WI38 (cell line): ENCODE measurements around the gene SUV39H1.

Experiments used
- H3K4me3 ChIP-seq: 2 replicates; pipeline ENCODE4 v1.5.1; 2011; ENCODE audit warnings: low read depth, mild to moderate bottlenecking, control low read depth, low read length
- TF ChIP-seq, protein P1 (sequence below): IDR thresholded peaks from 2 replicates; pipeline ENCODE4 v1.5.1; 2012; ENCODE audit warnings: low read depth, mild to moderate bottlenecking, control low read depth, low read length

The SUV39H1 gene

DNA sequence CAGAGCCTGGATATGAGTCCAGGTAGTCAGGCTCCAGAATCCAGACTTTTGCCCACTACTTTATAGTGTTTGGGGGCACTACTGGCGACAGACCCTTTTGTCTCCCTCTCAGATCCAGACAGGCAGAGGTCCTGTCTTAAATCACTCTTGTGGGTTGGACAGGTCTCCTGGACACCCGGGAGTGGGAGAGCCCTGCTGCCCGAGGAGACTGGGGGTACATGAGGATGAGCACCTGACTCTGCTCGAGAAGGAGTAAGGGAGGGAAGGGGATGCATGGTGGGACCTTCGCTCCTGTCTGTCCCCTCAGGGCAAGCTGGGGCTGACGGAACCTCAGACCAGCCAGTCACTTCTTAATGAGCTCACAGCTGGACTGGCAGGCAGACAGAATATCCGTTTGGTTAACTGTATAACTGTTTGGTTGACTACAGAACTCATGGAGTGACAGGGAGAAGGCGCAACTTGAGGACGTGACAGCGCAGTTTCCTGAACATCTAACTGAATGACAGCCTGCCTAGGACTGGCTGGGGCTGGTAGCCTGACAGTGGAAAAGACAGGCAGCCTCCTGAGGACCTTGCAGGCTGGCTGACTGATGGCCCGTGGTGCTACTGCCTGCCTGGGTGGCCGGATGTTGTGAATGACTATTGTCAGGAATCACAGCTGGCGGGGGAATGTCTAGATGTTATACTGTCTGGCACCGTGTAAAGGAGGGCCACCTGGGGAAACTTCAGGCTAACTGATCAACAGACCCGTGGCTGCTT, 1.6 kb upstream of the SUV39H1 start:
- TF ChIP-seq, protein P1, sequence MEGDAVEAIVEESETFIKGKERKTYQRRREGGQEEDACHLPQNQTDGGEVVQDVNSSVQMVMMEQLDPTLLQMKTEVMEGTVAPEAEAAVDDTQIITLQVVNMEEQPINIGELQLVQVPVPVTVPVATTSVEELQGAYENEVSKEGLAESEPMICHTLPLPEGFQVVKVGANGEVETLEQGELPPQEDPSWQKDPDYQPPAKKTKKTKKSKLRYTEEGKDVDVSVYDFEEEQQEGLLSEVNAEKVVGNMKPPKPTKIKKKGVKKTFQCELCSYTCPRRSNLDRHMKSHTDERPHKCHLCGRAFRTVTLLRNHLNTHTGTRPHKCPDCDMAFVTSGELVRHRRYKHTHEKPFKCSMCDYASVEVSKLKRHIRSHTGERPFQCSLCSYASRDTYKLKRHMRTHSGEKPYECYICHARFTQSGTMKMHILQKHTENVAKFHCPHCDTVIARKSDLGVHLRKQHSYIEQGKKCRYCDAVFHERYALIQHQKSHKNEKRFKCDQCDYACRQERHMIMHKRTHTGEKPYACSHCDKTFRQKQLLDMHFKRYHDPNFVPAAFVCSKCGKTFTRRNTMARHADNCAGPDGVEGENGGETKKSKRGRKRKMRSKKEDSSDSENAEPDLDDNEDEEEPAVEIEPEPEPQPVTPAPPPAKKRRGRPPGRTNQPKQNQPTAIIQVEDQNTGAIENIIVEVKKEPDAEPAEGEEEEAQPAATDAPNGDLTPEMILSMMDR, result no peak
- no peak overlapping the region for H3K4me3 ChIP-seq

DNA sequence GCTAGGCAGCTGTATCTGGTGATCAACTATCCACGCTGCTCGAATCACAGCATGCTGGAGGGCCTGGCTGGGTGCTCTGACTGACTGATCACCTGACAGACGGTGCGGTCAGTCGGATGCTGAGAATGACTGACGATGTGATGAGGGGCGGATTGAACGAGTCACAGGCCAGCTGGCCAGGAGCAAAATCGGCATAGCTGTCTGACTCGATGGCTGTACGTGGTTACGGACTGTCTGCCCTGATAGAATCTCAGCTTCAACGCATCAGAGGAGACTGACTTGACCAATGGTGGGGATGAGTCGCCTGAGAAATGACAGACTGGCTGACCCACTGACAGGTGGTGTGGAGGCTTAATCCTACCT, 1.0 kb upstream of the SUV39H1 start:
- H3K4me3 ChIP-seq, result peak overlapping the region; percentile 67
- TF ChIP-seq, protein P1, result no peak

DNA sequence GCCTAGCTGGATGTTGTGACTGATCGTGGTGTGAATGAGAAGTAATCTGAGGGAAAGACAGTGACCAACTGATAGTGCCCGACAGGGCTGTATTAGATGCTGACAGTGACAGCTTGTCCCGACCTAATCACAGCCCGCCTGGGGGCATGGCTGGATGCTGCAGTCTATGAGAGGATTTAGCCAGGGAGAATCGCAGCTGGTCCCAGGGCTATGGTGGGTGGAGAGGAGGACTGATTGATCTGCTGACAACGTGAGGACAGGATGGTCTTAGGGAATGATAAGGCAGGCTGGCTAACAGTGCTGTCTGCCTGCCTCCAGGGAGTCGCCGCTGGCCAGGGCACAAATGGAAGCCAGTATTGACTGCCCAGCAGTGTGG, 621 bp upstream of the SUV39H1 start:
- H3K4me3 ChIP-seq, result peak overlapping the region; percentile 67
- TF ChIP-seq, protein P1, result no peak

DNA sequence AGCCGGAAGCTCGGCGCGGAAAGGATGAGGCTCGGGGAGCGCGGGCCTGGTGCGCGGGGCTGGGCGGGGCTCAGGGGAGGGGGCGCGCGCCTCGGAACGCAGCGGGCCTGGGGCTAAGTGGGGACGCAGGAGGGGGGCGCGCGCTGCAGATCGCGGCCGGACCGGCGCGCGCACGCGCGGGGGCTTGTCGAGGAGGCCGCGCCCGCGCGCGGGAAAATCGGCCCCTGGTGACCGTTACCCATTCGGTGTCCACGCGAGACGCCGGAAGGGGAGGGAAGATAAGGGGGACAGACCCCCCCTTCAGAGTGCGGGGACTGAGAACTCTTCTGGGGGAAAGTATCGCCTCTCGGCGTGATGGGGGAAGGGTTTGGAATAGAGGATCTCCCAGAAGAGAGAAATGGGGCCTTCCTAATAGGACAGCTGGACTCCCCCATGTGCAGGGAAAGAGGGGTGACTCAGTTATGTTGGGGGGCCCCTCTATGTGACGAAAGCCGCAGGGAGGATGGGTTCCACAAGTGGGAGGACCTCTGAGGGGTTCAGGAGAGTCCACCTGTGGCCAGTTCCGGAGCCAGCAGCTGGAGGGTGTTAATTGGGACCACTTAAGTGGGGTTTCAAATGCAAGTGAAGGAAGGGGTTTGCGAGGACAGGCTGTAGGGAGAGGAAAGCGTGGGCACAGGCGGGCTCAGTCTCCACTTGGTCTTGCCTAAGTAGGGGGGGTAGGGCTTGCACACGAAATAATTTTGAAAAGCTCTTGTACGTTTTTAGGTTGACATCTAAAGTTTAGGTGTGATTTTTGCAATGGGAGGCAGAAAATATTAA, 584 bp downstream of the SUV39H1 start:
- peak overlapping the region; percentile 67 for H3K4me3 ChIP-seq
- TF ChIP-seq, protein P1, result no peak

DNA sequence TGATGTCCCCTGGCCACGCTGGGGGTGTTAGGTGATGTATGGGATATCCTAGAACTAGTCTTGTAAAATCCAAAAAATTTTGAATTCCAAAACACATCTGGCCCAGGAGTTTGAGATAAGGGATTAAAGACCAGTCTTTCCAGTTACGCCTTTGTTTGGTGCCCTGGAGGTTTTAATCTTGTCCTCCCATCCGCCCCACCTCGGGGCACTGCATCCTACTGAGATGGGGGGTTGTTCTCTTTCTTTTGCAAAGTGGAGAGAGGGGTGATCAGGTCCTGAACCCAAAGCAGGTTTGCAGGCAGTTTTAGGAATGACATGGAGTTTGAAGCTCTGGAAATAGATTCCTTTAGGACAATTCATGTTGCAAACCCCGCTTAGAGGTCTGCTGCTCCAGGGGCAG, 1.8 kb downstream of the SUV39H1 start:
- no peak overlapping the region for H3K4me3 ChIP-seq
- TF ChIP-seq, protein P1, result no peak

DNA sequence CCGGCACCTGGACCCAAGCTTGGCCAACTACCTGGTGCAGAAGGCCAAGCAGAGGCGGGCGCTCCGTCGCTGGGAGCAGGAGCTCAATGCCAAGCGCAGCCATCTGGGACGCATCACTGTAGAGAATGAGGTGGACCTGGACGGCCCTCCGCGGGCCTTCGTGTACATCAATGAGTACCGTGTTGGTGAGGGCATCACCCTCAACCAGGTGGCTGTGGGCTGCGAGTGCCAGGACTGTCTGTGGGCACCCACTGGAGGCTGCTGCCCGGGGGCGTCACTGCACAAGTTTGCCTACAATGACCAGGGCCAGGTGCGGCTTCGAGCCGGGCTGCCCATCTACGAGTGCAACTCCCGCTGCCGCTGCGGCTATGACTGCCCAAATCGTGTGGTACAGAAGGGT, 3.7 kb downstream of the SUV39H1 start:
- no peak overlapping the region for H3K4me3 ChIP-seq

More for the DNA sequence above, 3.7 kb downstream of the SUV39H1 start:
- TF ChIP-seq, protein P1, result no peak
